GM19324 (cell line): ENCODE data around the gene GRID1.
"Not testable (repeated sequence)": the region's sequence is repeated elsewhere in the genome, so short reads cannot be mapped to it uniquely, and the experiment has no call there.

ENCODE experiments used
- ATAC-seq: cut with Tn5 transposase; IDR thresholded peaks from one replicate; pipeline ENCODE4 v1.9.1; 2021; ENCODE audit warnings: mild to moderate bottlenecking, moderate library complexity; ENCODE audit not compliant: unreplicated experiment, low FRiP score

GRID1 gene

DNA sequence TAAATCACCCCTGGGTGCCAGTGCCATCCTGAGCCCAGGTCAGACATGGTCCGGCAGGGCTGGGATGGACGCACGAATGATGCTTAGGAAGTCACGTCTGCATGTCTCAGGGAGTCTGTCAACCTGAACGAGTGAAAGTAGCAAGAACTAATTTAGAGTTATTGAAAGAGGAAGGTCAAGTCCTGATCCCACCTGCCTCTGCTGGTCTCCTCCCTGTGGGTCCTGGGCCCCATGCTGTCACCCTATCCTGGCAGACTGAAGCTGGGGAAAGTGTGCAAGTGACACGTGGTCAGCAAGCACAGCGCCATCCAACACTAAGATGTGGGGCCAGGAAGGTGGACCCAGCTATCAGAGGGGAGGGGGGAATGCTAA is 26.1 kb upstream of the GRID1 start:
- no peak for ATAC-seq

- ATAC-seq, result no peak
Measured at GRCh38 chr10:86391986-86392722, 25.6 kb upstream of the GRID1 start.

- ATAC-seq, result no peak
Measured at GRCh38 chr10:86391236-86391840, 24.7 kb upstream of the GRID1 start.

DNA sequence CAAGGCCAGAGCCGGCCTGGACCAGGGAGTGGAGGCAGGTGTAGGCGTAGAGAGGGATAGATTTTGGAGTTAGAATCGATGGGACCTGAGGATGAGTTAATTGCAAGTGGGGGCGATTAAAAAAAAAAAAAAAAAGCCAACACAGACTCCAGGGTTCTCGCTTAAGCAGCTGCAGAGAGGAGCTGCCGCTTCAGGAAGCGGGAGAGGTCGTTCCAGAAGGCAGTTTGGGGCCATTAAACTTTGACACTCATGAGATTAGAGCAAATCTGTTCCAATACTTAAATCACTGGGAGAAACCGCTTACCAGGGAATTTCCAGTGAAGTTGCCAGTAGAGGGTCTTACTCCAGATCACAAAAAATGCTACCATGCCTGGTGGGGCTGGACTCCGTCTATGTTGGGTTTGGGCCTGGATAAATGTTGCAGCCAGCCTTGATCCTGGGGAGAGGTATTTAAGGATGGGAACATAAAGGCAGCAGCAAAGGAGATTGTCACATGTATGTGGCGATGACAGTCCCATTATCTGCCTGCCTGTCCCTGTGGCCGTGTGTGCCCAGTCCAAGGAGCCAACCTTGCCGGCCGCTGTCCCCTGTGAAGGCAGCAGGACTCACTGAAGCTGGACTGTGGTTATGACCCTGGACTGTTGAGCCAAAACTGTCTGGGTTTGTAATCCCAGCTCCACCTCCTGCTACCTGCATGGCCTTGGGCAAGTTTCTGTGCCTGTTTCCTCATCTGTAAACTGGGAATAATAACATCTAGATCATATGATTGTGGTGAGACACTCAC is 23.9 kb upstream of the GRID1 start:
- no peak for ATAC-seq

DNA sequence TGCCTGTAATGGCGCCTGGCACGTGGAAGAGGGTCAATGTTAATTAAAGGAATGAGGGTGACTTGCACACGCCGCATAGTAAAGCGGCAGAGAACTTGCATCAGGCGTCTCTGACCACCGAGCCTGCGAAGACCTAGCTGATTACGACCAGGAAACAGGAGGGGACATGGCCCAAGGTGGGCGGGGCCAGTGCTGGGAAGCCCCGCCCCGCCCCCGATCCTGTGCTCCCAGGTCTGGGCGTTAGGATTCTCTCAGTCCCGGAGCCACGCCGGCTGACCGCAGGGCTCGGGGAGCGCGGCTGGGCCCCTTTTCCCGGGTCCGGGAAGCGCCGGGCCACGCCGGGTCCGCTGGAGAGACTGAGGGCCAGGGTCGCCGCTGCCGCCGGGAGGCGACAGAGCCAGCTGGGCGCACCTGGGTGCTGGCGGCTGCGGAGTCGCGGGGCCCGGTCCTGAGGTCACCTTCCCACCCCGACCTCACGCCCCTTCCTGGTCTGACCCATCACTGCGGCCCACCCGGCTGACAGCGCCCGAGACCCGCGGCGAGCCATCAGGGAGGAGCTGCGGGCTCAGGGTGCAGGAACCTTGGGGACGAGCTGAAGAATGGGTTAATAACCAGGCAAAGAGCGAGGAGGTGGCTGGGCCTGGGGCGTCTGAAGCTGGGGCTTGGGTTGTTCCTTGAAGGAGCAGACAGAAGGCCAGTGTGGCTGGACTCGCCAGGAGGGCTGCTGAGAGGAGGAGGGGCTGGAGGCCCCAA is 23.0 kb upstream of the GRID1 start:
- ATAC-seq, result peak; percentile 66

DNA sequence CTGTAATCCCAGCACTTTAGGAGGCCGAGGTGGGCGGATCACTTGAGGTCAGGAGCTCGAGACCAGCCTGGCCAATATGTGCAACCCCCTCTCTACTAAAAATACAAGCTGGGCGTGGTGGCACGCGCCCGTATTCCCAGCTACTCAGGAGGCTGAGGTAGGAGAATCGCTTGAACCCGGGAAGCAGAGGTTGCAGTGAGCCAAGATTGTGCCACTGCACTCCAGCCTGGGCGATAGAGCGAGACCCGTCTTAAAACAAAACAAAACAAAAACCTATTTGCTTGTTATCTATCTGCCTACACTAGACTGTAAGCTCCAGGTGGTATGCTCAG is 22.5 kb upstream of the GRID1 start:
- ATAC-seq, result not testable (repeated sequence)

DNA sequence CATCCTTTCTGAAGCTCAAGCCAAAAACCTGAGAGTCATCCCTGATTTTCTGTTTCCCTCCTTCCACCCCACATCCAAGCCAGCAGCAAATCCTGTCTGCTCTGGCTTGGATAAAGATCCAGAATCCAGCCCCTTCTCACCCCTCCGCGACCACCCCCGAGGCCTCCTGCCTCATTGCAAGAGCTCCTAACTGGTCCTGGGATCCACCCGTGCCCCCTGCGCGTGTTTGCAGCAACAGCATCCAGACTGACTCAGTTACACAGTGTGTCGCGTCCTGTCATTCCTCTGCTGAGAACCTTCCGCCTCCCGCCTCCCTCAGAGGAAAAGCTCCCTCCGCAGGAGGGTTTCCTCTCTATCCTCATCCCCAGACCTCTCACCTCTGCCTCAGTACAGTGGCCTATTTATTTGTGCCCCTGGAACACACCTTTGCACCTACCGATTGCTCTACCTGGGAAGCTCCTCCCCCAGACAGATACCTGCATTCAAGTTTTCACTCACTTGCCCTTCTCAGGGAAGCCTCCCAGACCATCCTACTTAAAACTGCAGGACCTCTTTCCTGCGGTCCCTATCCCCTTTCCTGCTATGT is 21.6 kb upstream of the GRID1 start:
- ATAC-seq, result no peak

DNA sequence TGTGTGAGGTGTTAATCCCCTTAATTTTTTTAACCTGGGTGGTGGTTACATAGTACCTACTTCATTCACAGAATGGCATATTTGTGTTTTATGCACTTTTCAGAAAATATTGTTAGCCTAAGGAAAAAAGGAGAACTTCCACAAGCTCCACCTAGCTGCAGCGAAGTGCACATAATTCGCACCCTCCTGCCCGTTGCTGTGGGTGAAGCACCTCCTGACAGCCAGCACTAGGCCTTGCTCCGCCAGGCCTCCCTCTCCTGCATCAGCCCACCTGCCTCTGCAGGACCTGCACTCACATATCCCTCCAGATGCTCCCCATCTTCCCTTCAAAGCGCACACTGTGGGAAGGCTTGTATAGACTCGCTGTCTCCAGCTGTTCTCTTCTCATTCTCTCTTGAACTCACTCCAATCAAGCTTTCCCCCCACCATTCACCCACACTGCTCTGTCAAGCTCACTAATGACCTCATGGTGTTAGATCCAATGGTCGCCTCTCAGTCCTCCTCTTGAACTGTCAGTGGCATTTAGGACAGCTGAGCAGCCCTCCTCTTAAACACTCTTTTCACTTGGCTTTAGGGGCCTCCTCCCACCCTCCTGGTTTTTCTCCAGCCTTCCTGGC is 20.7 kb upstream of the GRID1 start:
- no peak for ATAC-seq

DNA sequence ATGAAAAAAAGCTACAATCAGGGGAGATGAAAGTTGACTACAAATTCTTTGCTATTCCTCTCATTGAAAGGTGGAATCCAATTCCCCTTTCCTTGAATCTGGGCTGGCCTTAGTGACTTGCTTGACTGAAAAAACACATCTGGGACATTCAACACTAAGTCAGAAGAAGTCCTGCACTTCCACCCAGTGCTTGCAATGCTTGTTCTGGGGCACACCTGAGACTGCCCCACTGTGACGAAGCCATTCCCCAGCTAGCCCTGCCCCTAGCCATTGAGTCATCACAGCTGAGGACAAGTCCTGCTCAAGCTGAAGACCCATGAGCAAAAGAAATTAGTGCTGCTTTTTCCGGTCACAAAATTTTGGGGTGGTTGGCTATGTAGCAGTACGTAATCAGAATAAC is 19.2 kb upstream of the GRID1 start:
- no peak for ATAC-seq

- no peak for ATAC-seq
Measured at GRCh38 chr10:86377797-86378146, 11.2 kb upstream of the GRID1 start.

DNA sequence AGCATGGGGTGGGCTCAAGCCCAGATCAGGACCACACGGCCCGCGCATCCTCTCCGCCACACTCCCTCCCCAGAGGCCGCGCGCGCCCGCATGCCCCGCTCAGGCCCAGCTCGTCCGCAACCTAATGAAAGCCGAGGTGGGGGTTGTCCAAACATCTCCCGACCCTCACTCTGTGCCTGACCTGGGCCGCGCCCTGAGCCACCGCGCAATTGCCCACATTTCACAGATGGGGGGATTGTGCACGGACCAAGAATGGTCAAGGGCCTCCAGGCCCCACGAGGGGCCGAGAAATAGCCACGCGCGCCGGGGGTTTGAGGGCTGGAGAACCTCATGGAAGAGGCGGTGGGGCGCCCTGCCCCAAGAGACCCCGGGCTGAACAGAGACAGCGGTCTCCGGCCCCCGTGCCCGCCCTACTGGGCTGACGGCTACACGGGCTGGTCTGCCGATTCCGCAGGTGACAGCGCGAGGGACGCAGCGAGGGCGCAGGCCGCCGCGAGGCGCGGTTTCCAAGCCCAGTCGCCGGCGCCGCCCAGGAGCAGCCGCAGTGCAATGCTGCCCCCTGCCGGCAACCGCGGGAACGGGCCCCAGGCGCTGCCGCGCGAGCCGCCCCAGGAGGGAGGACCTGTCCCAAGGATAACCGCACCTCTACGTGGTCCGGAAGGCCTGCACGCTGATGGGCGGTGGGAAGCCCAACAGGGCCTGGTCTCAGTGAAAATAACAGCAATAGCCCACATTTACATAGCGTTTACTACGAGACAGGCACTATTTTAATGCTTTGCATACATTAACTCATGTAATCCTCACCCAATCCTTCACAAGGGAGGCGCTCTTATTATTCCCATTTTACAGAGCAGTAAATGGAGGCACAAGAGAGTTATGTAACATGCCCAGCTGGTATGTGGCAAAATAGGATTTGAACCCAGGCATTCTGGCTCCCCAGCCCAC is 10.5 kb upstream of the GRID1 start:
- peak; percentile 86 for ATAC-seq

DNA sequence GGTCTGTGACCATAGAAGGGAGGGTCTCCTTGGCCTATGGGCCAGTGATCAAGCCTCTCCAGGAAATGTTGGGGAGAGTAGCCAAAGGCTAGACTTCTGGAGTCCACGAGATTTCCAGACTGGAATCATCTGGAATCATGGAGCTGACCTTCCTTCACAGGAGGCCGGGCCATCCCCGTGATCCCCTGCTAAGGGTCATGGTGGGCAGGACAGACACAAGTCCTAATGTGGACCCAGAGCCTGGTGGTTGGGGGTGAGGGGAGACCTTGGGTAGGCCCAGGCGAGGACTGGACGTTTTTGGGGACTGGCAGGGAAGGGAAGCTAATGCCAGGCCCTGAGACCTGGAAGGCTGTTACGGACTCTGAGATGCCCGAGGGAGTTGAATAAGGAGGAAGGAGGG is 9.8 kb upstream of the GRID1 start:
- ATAC-seq, result no peak

DNA sequence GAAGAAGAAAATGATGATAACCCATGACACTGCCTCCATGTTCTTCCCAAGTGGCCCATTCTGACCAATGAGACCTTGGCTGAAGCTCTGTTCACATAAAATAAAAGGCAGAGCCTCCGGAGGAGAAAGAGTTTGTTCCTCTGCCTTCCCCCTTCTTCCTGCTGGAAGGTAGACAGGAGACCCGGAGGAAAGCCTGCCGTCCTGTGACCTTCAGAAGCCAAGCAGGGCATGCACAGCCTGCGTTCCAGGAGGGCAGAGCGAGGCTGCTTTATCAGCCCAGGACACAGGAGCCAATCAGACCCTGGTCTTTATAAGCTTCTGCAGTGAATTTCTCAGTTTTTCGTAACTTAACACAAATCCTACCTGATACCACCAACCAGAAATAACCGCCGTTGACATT is 8.6 kb upstream of the GRID1 start:
- no peak for ATAC-seq

DNA sequence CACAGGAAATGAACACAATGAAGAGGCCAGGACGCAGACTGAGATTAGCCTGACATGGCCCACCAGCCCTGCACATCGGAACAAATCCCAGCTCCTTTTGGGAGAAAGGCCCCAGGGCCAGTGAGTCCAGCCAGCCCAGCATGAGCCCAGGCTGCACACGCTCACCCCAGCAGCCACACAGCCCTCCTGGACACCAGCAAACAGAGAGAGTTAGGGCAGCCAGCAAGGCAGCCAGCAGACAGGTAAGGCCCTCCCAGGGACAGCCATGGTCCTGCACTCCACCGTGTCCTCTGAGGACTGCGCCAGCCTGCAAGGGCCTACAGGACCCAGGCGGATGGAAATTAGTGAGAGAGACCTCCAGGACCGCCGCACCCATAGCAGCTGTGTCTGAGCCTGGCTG is 8.1 kb upstream of the GRID1 start:
- no peak for ATAC-seq

DNA sequence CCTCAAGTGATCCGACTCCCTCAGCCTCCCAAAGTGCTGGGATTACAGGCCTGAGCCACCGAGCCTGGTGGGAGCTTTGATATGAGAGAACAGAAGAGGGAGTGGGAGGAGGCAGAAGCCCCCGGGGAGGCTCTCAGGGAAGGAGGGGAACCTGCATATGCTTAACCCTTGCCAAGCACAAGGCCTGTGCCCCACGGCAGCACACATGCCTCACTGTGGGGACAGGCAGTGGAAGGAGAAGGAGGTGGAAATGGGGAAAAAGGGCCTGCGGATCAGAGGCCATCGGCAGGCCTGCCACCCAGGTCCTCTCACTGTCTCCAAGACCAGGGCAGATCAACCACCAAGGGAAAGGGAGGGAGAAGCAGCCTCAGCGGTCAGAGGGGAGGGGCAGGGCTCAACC is 7.2 kb upstream of the GRID1 start:
- ATAC-seq, result no peak

DNA sequence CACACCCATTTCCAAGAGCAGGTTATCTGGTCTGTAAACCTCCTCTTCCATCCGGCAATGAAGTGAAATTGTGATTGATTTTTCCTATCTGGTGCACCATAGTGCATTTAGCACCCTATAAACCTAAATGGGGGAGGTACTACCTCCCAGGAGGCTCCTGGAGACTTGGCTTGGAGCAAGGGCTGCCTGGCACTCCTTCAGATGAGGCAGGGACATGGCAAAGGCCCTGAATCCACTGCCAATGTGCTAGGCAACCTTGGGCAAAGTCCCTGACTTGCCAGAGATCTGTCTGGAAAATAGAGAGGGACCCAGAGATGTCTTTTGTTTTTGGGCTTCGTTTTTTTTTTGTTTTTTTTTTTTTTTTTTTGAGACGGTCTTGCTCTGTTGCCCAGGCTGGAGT is 6.7 kb upstream of the GRID1 start:
- ATAC-seq, result no peak

- no peak for ATAC-seq
Measured at GRCh38 chr10:86372784-86373239, 6.2 kb upstream of the GRID1 start.

DNA sequence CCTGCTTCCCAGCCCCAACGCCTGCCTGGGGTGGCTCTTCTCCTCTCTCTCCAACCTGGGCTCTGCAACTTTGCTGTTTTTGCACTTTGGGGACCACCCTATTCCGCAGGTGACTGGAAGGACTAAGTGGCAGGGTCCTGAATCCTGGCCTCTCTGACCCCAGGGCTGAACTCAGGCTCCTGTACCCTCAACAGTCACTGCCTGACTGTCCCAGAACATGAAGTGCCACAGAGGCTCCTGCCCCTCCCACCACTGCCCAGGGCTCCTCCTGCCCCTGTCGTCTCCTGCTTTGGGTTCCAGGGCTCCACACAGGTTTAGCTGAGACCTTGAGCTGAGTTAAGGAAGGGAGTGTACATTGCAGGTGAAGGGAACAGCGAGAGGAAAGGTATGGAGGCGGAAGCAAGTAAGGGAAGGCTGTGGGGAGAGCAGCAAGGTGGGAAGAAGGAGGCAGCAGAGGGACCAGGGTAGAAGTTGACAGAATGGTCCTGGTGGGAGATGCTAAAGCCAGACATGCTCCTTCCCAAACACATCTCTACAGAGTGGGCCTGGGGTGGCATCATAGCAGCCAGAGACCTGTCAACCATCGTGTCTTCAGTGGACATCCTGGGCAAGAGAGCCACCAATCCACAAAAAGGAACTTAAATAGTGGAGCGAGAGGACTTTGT is 5.7 kb upstream of the GRID1 start:
- ATAC-seq, result no peak

DNA sequence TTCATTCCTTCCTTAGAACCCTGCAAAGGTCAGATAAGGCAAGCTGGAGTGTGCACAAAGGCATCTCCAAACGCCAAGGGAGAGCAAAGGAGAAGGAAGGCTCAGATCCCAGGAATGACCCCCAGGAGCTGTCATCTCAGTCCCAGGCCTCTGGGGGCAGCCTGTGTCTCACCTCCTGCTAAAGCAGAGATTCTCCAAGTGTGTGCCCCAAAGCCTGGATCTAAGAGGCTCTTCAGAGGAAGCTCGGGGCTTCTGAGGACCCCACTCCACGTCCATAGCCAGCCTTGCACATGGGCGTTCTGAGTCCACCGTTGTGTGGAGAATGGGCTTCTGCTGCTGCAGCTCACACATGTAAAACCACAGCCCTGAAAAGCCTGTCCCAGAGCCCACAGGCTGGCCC is 5.1 kb upstream of the GRID1 start:
- ATAC-seq, result no peak
